GM19240 (cell line): ENCODE data around the gene PRSS21.

ENCODE experiments used
- DNase-seq: peaks from one replicate; pipeline ENCODE4 v3.0.0; 2011; ENCODE audit warnings: low spot score; ENCODE audit not compliant: insufficient read length

The PRSS21 gene

DNA sequence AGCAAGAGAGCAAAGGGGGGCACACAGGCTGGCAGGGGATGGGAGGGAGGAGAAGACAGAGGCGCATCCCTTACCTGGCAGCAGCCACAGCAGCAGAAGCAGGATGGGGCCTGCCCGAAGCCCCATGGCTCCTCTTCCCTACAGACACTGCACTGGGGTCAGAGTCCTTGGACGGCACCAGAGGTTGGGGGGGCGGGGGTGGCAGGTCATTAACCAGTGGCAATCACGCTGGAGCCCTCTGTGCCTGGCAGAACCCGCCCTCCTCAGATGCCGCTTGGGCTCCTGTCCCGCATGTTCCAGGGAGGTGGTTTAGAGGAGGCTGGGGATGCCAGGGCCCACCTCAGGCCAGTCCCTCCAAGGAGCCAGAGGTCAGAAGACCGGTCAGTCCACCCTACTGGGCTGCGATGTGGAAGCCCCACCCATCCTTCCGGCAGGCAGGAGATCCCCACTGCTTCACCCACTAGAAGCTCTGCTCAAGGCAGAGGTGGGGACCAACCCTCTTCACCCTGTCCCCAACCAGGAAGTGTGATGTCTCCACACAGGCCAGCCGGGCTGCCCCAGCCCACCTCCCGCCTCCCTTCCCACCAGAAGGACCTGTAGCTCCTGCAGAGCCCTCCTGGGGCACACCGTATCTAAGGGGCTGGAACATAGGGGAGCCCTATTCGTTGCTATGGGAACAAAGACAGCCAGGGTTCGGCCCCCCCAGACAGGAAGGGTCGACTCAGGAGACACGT lies 24.7 kb downstream of the PRSS21 start:
- no peak for DNase-seq

DNA sequence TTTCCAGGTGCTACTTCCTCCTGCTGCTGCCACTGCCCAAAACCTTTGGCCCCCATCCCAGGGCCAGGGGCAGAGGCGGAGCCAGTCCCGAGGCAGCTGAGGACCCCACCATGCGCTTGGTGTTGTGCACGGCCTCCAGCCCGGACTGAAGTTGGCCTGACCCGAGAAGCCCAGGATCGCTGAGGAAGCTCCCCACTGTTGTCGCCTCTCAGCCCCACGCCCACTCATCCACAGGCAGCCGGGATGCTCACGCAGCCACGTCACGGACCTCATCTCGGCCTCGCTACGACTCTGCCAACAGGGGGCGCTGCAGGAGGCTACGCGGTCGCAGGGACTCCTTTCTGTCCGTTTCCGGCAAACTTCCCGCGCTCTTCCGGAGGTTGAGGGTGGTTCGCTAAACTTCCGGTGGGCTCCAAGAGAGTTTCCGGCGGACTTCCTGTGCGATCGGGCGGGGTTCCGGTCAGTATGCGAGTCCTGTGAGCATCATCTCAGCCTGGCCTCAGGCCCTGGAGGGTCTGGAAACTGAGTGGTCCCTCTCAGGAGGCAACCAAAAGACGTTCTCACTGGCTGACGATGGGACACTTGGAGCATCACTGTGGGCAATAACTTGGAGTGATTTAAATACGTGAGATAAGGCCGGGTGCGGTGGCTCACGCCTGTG lies 25.4 kb downstream of the PRSS21 start:
- no peak for DNase-seq

DNA sequence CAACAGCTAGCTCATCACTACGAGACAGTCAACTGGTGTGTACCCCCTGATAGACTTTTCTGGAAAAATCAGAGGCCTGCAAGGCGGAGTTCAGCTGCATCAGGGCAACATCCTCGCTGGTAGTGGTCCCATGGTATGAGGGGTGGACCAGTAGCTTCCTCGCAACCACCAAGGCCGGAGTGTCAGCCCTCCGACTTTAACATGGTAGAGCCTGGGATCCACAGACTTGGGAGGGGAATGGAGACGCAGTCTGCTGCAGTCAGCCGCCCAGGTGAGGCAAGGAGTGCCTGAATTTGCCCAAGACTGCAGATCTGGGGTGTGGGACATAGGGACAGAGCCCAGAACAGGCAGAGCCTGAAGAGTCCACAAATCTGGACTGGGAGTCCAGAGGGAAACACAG lies 26.5 kb downstream of the PRSS21 start:
- no peak for DNase-seq

- no peak for DNase-seq
These were observed 28.1 kb downstream of the PRSS21 start for GRCh38 chr16:2845116-2845515.

GRCh38 chr16:2846511-2847310 lies 29.7 kb downstream of the PRSS21 start:
- DNase-seq, result no peak

- DNase-seq, result no peak
These were observed 32.1 kb downstream of the PRSS21 start for GRCh38 chr16:2848933-2849725.

GRCh38 chr16:2852003-2852730 lies 35.1 kb downstream of the PRSS21 start:
- DNase-seq, result no peak

GRCh38 chr16:2852731-2853507 lies 35.9 kb downstream of the PRSS21 start:
- no peak for DNase-seq

DNA sequence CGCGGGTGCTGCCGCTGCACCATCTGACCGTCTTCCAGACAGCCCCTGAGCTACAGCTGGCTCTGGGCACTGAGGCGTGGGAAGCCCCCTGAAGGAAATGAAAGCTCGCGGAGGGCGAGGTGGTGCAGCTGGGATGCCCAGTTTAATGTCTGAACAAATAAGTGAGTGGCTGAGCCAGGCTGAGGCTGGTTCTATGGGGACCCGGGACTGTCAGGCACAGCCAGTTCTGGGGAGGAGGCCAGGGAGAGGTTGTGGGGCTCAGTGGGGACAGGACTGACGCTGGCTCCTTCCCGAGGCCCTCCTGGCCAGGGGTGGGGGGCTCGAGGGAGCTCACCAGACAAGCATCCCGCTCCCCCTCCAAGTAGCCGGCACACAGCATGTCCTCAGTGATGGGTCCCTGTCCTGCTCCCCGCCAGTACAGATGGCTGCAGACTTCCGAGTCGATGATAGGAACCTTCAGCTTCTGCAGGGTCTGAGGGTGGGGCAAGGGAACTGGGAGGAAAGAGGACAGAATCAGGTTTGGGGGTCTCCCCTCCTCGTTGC lies 36.6 kb downstream of the PRSS21 start:
- DNase-seq, result no peak

DNA sequence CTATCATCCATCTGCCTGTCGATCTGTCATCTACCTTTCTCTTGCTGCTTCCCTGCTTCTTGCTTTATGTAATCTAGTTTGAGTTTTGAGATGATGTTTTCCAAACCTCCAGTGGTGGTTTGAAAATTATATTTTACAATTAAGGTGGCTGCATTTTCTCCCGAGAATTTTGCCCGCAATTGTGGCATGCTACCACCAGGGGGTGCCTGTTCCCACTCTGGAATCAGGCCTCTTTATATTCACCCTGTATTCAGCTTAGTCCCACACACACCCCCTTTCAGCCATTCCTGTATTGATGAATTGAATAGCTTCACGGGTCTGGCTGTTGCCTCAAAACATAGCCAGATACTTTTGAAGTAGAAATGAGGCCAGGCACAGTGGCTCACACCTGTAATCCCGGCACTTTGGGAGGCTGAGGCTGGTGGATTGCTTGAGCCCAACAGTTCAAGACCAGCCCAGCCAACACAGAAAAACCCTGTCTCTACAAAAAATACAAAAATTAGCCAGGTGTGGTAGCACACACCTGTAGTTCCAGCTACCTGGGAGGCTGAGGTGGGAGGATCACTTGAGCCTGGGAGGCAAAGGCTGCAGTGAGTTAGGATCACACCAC lies 37.8 kb downstream of the PRSS21 start:
- no peak for DNase-seq

DNA sequence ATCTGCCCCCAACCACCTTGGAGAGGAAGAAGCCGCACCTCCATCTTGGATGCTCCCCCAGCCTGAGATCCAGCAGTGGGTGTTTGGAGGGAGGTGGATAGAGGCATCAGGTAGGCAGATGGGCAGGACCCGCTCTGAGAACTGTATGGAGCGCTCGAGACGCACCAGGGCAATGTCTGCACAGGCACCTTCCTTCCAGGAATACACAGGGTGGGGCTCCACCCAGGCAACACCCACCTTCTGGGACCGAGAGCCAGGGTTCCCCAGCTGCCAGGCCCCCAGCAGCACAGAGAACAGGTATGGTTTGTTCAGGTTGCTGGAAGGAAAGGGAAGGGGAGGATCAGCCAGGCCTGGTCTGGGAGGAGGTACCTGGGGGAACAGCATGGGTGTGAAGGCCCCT lies 38.5 kb downstream of the PRSS21 start:
- DNase-seq, result no peak

- DNase-seq, result no peak
These were observed 39.1 kb downstream of the PRSS21 start for GRCh38 chr16:2856061-2856670.

DNA sequence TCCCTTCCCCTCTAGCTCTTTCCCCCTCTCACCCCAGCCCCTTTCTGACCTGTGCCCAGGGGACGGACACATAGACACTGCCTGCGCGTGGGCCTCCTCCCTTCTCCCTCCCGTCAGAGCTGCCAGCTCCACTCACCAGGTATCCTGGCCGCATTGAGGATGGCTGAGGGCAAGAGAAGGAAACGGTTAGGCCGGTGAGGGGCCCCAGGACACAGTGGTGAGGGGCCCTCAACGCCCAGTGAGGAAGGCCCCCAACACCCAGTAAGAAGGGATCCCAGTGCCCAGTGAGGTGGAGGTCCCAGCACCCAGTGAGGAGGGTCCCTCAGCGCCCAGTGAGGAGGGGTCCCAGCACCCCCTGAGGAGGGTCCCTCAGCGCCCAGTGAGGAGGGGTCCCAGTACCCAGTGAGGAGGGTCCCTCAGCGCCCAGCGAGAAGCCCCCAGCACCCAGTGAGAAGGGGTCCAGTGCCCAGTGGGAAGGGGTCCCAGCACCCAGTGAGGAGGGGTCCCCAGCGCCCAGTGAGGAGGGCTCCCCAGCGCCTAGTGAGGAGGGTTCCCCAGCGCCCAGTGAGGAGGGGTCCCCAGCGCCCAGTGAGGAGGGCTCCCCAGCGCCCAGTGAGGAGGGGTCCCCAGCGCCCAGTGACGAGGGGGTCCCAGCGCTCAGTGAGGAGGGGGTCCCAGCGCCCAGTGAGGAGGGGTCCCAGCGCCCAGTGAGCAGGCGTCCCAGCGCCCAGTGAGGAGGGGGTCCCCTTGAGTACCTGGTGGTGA lies 39.8 kb downstream of the PRSS21 start:
- DNase-seq, result no peak

GRCh38 chr16:2857451-2858244 lies 40.6 kb downstream of the PRSS21 start, which contains the start of gene PRSS22:
Gene PRSS22 (minus strand): TSS chr16:2858170. CDS start chr16:2858104, 66 bp downstream.
- DNase-seq, result no peak

GRCh38 chr16:2858245-2859025 lies 41.4 kb downstream of the PRSS21 start:
- no peak for DNase-seq

- DNase-seq, result no peak
These were observed 42.7 kb downstream of the PRSS21 start for GRCh38 chr16:2859686-2860265.
